Amniotic epithelial cell (primary cell): ENCODE data around the gene ASXL1.
A peak's percentile ranks its signal among the peaks of the same experiment; 100 is the strongest.

Source experiments
- DNase-seq: peaks from one replicate; pipeline ENCODE4 v3.0.0-alpha.2; 2010; ENCODE audit warnings: low read depth

The ASXL1 gene

DNA sequence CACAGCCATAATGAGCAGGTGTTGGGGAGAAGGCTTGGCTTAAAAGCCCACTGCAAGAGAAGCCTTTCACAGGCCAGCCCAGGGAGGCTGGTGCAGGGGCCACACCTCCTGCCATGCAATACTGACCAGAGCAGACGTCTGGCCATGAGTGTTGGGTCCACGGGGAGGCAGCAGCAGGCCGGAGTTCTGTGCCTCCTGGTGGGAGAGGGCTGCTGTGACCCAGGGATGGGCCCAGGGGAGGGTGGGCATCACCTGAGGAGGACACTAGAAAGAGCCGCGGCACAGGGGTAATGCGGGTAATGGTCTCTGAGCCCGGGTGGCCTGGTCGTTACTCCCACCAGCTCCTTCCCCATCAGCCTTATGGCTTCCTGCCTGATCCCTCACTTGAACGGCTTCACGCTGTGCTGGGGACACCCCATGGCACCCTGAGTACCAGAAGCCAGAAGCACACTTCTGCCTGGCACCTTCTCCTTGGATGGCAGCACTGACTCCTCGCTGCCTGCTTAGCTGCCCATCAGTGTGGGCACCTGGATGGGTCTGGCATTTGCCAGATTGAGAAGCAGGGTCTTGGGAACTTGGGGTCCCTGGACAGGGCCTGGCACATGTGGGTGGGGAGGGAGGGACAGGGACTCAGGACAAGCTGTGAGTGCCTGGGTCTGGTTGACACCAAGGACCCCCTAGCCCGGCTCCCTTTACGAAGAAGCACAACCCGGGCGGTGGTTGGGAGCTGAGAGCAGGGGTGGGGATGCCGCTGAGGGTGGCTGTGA lies 108.8 kb downstream of the ASXL1 start:
- no peak for DNase-seq

DNA sequence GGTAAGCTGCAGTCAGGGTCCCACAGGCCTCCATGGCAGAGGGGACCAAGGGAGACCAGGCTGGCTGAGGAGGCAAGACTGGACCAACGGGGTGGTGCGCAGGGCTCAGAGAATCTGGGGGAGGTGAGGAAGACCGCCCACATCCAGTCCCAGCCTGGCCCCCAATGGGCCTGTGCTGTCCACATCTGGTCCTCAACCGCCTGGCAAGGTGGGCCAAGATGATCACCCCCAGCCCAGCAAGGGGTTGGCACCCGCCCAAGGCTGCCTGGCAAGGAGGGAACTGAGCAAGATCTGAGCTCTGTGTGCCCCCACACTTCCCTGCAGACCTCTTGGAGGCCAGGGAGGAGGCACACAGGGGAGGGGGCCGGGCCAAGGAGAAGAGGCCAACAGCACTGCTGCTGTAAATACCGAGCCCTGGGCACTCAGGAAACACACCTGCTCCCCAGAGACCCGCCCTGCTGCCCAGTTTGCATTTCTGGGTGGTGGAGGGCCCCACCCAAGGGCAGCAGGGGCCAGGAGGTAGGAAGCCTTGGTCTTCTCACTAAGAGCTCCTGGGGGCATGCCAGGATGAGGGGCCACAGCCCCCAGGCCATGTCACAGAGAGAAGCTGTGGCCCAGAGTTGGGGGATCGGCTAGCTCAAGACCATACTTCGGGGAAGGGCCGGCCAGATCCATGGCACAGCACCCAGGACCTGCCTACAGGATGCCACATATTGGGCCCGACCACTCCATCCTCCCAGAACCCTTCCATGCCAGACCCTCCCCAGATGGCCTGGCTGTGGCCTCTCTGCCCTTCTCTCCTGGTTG lies 109.6 kb downstream of the ASXL1 start:
- DNase-seq, result no peak

DNA sequence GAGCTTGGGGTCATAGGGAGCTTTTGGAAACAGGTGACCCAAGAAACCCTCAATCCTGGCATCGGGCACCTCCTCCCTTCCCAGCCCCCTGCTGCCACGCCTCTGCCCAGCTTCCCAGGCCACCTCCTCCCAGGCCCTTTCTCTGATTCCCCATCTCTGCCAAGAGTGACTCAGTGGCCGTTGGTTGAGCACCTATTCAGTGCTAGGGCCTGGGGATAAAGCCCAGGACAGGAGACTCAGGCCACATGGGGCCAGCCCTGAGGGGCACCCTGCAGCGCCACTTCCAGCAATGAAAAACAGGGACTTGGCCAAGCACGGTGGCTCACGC lies 110.1 kb downstream of the ASXL1 start:
- no peak for DNase-seq

DNA sequence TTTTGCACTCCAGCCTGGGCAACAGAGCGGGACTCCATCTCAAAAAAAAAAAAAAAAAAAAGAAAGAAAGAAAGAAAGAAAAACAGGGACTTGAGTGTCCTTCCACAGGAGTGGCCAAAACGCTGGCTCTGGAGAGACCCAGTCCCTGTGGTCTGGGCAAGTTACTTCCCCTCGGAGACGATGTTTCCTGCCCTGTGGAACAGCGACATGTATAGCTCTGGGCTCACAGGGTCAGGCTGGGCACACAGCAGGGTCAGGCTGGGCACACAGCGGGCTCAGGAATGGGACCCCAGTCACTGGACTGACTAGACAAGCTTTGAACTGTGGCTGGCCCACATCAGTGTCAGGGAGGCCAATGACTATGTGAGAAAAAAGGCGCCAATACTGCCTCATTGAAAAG lies 110.7 kb downstream of the ASXL1 start:
- no peak for DNase-seq

DNA sequence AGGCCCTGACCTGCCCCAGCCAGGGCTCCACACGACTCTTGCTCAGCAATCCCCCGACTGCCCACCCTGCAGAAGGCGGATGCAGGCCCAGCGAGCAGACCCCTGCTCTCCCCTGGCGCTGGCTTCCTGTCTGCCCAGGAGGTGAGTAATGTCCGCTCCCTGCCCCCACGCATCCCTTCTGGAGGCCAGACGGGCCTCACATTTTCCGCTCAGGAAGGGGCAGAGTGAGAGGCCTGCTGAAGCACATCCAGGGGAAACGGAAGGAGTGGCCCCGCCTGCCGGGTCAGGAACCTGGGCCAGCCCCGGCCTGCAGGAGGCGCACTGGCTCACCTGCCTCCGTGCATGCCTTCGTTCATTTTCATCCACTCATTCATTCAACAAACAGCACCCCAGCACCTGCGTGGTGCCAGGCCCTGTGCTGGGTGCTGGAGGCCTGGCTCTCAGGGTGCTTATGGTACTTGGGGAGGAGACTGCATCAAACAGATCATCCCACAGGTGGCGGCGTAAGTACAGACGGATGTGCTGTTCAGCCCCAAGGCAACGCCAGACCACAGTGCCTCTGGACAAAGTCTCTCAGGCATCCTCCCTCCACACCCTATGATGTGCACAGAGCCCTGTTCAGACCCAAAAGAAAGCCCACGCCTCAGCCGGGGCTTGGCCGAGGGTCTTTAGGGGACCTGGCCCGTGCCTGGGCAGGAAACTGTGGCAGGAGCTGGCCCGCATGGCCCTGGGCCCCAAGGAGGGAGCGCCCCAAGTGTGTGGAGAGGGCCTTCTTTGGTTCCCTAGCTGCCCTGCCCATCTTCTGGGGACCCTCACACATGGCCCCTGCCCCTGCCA lies 112.1 kb downstream of the ASXL1 start:
- DNase-seq, result peak; percentile 95

DNA sequence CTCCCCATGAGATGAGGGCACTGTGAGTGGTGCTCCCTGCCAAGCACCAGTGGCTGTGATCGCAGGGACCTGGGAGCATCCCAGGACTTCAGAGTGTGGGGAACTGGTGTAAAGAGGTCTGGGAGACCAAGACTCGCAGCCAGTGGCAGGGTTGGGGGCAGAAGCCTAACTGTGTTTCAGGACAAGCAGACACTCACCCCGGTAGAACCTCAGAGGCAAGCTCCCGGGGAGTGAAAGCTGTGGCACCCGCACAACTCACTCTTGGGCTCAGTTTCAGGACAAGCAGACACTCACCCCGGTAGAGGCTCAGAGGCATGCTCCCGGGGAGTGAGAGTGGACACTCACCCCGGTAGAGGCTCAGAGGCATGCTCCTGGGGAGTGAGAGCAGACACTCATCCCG lies 112.8 kb downstream of the ASXL1 start:
- no peak for DNase-seq

DNA sequence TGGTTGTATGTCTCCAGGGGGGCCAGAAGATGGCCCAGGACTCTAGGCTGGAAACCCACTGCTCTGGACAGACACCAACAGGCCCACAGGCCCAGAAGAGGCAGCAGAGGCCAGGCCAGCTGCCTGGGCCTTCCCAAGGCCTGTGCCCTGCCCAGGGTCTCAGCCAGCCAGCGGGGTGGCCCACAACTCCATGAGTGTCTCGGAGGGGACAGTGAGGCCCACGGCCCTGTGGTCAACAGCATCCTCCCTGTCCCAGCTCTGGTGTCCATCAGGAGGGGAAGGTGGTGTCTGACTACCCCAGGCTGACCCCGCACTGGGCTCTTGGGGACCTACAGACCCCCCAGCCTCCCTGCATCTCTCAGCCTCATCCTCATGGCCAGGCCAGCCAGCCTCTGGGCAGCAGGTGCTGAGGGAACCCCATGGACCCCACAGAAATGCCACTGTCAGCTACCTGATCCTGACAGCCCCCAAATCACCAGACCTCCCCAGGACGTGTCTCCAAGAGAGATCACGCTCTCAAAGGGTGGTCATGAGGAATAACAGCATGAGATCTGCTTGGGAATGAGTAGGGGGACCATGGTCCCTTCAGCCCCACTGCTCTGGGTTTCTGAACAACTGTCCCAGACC lies 114.6 kb downstream of the ASXL1 start:
- no peak for DNase-seq

DNA sequence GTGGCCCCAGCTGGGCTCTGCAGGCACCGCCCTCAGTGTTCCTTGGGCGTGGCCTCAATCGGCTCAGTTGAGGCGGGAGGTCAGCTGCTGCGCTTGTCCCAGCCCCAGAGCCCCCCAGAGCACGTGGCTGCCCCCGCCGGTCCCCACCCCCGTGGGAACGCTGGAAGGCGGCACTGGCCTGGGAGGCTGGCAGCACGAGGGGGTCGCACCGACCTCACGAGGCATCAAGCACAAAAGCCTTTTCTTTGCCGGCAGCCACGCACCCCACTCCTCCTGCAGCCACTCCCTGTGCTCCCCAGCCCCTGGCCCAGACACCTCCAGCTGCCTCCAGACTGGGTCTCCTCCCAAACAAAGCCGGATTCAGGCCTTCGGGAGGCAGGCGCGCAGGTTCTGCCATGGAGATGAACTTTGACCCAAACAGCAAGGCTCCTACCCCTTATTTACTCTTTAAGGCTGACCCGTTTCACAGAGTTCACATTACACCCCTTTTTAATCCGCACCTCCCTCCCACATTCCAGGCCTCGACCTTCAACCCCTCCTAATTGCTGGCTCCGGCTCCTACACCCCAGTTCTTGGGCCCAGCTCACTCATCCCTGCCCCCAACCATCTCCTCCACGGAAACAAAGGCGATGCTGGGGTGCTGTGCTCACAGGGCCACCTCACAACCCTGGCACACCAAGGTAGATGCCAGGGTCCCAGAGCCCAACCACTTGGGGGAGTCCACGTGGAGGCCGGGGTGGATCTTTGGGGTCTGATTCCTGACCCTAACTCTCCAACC lies 115.3 kb downstream of the ASXL1 start:
- DNase-seq, result no peak

DNA sequence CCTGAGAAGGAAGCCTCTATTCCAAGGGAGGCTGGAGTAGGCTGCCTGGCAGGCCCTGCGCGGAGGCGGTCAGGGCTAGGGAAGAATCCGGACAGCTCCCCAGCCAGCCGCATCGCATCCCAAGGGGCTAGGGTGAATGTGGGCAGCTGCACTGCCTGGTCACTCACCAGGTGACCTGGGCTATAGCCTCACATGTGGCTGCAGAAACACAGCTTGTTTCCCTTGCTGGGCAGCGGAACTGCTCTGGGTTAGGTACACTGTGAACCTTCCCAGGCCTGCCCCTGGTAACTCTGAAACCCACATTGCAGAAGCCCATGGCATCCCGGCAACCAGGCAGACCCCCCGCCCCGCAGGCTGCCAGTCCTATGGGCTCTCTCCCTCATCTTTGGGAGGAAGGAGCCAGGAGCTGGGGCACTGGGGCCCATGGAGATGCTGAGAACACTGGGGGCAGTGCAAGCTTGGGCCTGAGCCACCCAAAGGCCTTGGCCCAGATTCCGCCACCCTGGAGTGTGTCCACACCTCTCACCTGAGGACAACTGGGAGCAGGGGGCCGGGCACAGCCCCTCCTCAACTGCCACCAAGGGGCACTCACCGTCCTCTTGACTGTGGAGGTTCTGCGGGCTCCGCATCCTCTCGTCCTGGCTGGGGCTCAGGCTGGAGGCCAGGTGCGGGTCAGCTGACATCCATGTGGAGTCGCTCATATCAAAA lies 116.0 kb downstream of the ASXL1 start:
- DNase-seq, result no peak

DNA sequence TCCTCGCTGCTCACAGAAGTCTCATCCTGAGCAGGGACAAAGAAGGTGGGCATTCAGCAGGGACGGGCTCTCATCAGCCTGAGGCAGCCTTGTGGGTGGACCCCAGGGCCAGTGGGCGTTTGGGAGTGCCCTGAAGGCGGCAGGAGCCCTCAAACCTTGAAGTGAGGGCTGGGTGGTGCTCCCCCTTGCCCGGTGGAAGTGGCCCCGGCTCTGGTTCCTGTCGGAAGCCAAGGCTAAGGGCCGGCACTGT lies 116.5 kb downstream of the ASXL1 start:
- DNase-seq, result no peak

DNA sequence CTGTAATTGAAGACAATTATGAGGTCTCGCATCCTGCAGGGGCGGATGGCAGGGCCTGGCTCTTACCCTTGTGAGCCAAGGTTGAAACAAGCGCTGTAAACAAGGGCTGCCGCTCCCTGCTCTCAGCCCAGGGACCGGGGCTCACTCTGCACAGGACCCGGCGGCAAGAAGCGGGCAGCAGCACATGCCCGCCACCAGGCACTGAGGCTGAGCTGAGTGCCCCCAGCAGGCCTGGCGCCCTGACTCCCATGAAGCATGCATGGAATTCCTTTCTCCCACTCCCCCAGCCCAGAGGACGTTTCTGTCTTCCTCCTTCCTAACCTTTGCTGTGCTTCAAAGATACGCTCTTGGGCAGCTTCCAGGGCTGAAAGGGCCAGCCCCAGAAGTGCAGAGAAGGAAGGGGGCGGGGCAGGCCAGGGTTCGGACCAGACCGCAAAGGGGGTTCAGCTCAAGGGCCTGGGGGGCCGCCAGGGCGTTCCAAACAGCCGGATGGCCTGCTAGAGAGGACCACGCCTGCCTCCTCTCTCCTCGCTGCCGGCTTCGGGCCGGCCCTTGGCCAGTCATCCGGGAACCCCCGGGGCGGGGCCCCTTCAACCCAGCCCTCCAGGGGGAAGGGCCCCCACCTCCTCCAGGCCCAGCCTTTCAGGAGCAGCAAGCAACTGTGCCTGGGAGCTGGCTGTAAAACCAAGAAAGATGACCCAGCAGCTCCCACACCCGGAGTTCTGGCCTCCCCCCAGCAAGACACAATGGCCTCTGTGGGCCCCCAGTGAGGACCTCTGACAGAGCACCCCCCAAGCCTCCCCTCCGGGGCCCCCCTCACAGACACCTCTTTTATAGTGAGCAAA lies 117.1 kb downstream of the ASXL1 start:
- DNase-seq, result peak; percentile 98

DNA sequence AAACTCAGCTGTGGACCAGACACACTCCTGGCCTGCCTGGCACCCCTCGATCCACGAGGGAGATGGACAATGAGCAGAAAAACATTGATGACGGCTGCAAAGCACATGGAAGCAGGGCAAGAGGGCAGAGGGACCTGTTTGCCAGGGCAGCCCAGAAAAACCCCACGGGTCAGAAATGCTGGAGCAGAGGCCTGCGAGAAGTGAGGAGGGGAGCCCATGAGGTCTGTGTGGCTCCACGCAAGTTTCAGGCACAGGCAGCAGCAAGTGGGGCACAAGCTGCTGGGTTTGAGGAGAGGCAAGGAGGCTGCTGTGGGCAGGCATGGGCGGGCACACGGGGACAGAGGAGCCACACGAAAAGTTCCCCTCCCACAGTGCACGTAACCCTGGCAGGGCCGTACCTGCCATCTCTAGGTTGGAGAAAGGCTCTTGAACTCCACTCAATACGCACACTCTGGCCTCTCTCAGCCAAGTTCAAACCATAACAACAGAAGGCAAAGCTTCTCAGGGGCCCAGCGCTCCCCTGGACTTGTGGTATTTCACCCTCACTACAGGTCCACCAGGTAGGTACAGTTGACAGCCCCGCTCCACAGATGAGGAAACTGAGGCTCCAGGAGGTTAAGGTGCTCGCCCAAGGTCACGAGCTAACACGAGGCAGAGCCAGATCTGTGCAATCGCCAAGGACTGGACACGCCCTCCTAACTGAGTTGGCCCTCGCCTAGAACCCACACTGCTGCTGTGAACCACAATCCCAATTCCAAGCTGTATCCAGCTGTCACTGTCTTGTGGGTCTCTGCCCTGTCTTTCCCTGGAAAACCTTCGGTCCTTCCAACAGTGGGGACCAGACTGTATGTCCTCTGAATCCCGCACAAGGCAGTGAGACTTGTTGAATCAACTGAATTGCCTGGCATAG lies 118.8 kb downstream of the ASXL1 start:
- no peak for DNase-seq

DNA sequence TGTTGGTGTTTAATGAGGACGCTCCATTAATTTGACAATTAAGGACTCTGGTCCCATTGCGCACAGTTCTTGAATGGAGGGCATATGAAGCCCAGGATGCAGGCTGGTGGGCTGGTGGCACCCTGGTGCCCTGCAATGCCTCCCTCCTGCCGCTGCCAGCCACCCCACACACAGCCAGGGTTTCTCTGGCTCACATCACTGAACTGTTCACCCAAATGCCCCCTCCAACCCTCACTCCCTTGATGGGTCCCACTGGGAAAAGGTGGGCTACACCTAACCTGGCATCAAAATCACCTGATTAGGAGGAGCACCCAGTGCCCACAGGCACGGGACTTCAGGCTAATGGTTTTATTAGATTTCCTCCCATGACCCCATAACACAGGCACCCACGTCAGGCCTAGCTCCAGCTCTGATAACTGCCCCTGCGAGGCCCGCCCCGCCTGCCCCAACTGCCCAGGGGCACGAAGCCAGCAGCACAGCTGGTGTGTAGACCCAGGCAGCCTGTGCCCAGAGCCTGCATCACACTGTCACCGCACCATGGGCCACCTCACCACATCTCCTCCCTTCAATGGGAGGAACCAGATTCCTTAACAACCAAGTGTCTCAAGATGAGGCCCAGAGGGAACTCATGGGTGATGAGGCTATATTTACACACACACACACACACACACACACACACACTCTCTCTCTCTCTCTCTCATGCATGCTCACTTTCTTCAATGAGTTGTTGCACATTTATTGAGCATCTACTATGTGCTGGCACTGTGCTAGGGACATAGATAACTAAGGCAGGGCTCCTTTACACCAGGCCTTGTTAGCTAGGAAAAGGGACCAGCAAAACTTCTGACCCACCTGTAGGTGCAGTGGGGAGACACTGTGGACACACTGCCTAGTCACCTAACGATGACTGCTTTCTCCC lies 119.7 kb downstream of the ASXL1 start:
- no peak for DNase-seq

DNA sequence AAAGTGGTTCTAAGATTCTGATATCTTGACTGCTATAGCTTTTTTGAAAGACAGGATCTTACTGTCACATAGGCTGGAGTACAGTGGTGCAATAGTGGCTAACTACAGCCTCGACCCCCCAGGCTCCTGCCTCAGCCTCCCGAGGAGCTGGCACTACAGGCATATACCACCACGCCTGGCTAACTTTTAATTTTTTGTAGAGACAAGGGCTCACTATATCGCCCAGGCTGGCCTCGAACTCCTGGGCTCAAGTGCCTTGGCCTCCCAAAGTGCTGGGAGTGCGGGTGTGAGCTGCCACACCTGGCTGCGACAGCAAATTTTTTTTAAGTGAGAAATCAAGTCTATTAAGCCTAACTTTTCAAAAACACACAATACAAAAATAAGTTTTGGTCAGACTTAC lies 120.4 kb downstream of the ASXL1 start:
- DNase-seq, result no peak

DNA sequence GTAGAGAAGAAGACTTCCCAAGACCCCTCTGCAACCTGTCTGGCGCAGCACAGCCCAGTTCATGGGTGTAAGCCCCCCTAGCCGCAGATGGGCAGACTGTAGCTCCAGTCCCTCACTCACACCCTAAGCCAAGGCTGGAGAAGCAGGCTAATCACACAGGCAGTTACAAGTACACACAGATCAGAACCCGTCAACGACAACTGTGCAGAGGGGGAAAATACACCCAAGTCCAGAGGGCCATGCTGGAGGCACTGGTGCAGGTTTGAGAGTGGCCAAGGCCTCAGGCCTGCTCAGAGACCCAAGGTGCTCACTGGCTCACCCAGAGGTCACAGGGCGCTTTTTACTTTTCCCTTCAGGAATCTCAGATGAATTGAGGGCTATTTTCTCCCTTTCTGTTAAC lies 120.9 kb downstream of the ASXL1 start:
- DNase-seq, result no peak

DNA sequence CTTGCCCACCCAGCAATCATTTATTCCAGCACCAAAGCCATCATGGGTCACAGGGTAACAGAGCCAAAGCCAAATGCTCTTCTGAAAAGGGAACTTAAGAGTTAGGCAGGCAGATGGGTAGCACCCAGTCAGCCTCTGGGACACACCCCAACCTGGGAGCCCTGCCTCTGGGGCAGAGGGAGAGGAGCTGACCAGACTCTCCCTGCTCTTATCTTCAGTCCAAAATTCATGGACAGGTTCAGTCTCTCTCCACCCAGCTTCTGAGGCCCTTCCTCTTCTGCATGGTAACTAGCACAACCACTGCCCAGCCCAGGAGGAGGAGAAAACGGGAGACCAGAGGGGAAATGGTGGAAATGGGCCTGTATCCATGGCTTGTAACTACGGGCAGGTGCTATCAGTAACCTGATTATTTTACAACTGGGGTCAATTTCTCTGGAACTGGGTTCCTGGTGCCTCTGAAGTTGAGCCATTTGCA lies 121.6 kb downstream of the ASXL1 start:
- DNase-seq, result no peak

DNA sequence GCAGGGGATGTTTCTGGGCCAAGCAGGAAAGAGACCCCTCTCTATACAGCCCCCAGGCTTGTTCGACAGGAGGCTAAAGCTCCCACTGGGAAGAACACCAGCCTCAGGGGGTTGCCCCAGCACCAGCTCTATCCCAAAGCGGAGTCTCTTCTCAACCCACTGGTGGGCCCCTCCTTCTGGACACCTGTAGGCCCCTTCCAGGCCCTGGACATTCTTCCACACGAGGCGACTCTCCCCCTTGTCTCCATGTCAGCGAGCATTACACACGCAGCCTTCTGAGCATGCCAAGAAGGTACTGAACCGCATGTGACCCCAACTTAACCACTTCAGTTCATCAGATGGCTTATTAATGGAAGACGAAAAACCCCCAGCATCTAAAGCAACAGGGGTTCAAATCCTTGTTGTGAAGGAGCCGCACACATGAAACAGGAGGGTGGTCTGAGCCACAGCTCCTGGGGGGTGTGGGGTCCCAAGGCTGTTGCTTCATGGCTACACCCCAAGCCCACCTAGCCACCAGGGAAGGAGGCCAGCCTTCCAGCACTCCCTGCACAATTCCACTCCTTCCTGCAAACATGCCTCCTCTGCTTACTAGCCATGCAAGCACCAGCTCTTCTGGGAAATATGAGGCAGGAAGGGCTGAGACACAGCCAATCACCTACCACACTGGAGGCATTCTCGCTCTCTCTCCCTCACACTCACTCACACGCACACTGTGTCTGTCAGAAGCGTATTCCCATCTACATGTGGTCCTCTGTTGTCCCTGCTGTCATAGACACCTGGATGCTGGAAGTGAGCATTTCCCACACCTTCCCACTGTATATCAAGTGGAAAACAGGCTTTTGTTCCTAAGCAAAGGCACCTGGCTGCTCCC lies 122.5 kb downstream of the ASXL1 start:
- peak; percentile 69 for DNase-seq
